ENCODE measurements around the gene NAGPA. TPM values are rescaled to one million over a fixed set of nuclear protein-coding genes. Genes with fewer than 3 reads are reported as not detected.

NAGPA gene
- total and polyA plus RNA-seq, 2 experiments from 2014 or later = 32.2 to 35.7 TPM

GRCh38 chr16:5022521-5022920 lies 11.2 kb downstream of the NAGPA start:
- Histone ChIP-seq H3K4me3 (no peak overlapping the region), H3K4me1 (ENCODE audit: insufficient read depth) (no peaks in the 10 kb centered on the region), H3K9me2 (replicated peaks; ENCODE audit: insufficient read depth) (no peaks in the 10 kb centered on the region), H3K79me2 (no peaks in the 10 kb centered on the region), H2AFZ (no peak overlapping the region), H3K36me3 (replicated peaks; ENCODE audit: insufficient read depth, low read depth) (no peaks in the 10 kb centered on the region), H3K4me2 (no peak overlapping the region), H4K20me1 (ENCODE audit: insufficient read depth, poor library complexity, severe bottlenecking) (no peaks in the 10 kb centered on the region), H3K27me3 (no peaks in the 10 kb centered on the region), H3K9me3 (ENCODE audit: low read depth) (no peaks in the 10 kb centered on the region), H3K27ac (no peak overlapping the region)
- no peak for DNase-seq (ENCODE audit: low spot score)
- WGBS (ENCODE audit: low lambda C conversion rate, missing lambda C conversion rate) = 98% methylated on average over 6 of the region's 6 CpGs
- no peak for TF ChIP-seq EZH2 (IDR thresholded peaks at IDR 0.05; ENCODE audit: borderline replicate concordance)
- no peak for TF ChIP-seq EZH2phosphoT487 (IDR thresholded peaks at IDR 0.05; ENCODE audit: low read depth, severe bottlenecking, unreplicated experiment)
- TF ChIP-seq CTCF (IDR thresholded peaks at IDR 0.05; ENCODE audit: poor library complexity) = no peak

- no peaks in the 10 kb centered on the region for H3K27me3 ChIP-seq
- H3K9me3 ChIP-seq (ENCODE audit: low read depth) = no peaks in the 10 kb centered on the region
- no peaks in the 10 kb centered on the region for H3K9me2 ChIP-seq (replicated peaks; ENCODE audit: insufficient read depth)
- no peak overlapping the region for H3K4me3 ChIP-seq
- no peaks in the 10 kb centered on the region for H3K4me1 ChIP-seq (ENCODE audit: insufficient read depth)
- 84% methylated on average over 11 of the region's 15 CpGs for WGBS (ENCODE audit: low lambda C conversion rate, missing lambda C conversion rate)
- no peak overlapping the region for H3K4me2 ChIP-seq
- H3K27ac ChIP-seq = no peak overlapping the region
- no peaks in the 10 kb centered on the region for H3K36me3 ChIP-seq (replicated peaks; ENCODE audit: insufficient read depth, low read depth)
- H3K79me2 ChIP-seq = no peaks in the 10 kb centered on the region
- H2AFZ ChIP-seq = no peak overlapping the region
- no peaks in the 10 kb centered on the region for H4K20me1 ChIP-seq (ENCODE audit: insufficient read depth, poor library complexity, severe bottlenecking)
- TF ChIP-seq CTCF (IDR thresholded peaks at IDR 0.05; ENCODE audit: poor library complexity) (no peak), EZH2phosphoT487 (IDR thresholded peaks at IDR 0.05; ENCODE audit: low read depth, severe bottlenecking, unreplicated experiment) (no peak), EZH2 (IDR thresholded peaks at IDR 0.05; ENCODE audit: borderline replicate concordance) (no peak)
- DNase-seq (ENCODE audit: low spot score) = no peak
Measured at GRCh38 chr16:5020551-5020950, 13.2 kb downstream of the NAGPA start.

GRCh38 chr16:5019775-5020174 lies 14.0 kb downstream of the NAGPA start:
- no peak overlapping the region for H3K4me3 ChIP-seq
- H2AFZ ChIP-seq = no peak overlapping the region
- no peak overlapping the region for H3K27ac ChIP-seq
- H3K9me2 ChIP-seq (replicated peaks; ENCODE audit: insufficient read depth) = no peaks in the 10 kb centered on the region
- H3K36me3 ChIP-seq (replicated peaks; ENCODE audit: insufficient read depth, low read depth) = no peaks in the 10 kb centered on the region
- no peaks in the 10 kb centered on the region for H3K4me1 ChIP-seq (ENCODE audit: insufficient read depth)
- H3K9me3 ChIP-seq (ENCODE audit: low read depth) = no peaks in the 10 kb centered on the region
- H4K20me1 ChIP-seq (ENCODE audit: insufficient read depth, poor library complexity, severe bottlenecking) = no peaks in the 10 kb centered on the region
- 89% methylated on average over 5 of the region's 6 CpGs for WGBS (ENCODE audit: low lambda C conversion rate, missing lambda C conversion rate)
- no peak for DNase-seq (ENCODE audit: low spot score)
- no peaks in the 10 kb centered on the region for H3K27me3 ChIP-seq
- no peak overlapping the region for H3K4me2 ChIP-seq
- no peaks in the 10 kb centered on the region for H3K79me2 ChIP-seq
- TF ChIP-seq CTCF (IDR thresholded peaks at IDR 0.05; ENCODE audit: poor library complexity) (no peak), EZH2phosphoT487 (IDR thresholded peaks at IDR 0.05; ENCODE audit: low read depth, severe bottlenecking, unreplicated experiment) (no peak), EZH2 (IDR thresholded peaks at IDR 0.05; ENCODE audit: borderline replicate concordance) (no peak)

- no peak for TF ChIP-seq EZH2phosphoT487 (IDR thresholded peaks at IDR 0.05; ENCODE audit: low read depth, severe bottlenecking, unreplicated experiment)
- TF ChIP-seq CTCF (IDR thresholded peaks at IDR 0.05; ENCODE audit: poor library complexity) = no peak
- TF ChIP-seq EZH2 (IDR thresholded peaks at IDR 0.05; ENCODE audit: borderline replicate concordance) = no peak
- H3K27me3 ChIP-seq = no peaks in the 10 kb centered on the region
- no peak for DNase-seq (ENCODE audit: low spot score)
Measured at GRCh38 chr16:5018793-5019192, 14.9 kb downstream of the NAGPA start.

More at GRCh38 chr16:5018793-5019192, 14.9 kb downstream of the NAGPA start:
- H3K4me1 ChIP-seq (ENCODE audit: insufficient read depth) = no peaks in the 10 kb centered on the region
- no peaks in the 10 kb centered on the region for H4K20me1 ChIP-seq (ENCODE audit: insufficient read depth, poor library complexity, severe bottlenecking)
- H3K9me3 ChIP-seq (ENCODE audit: low read depth) = no peaks in the 10 kb centered on the region
- H3K4me2 ChIP-seq = no peak overlapping the region
- no peaks in the 10 kb centered on the region for H3K36me3 ChIP-seq (replicated peaks; ENCODE audit: insufficient read depth, low read depth)
- H2AFZ ChIP-seq = no peak overlapping the region
- H3K27ac ChIP-seq = no peak overlapping the region
- 57% methylated on average over 9 of the region's 9 CpGs for WGBS (ENCODE audit: low lambda C conversion rate, missing lambda C conversion rate)
- H3K79me2 ChIP-seq = no peaks in the 10 kb centered on the region
- H3K4me3 ChIP-seq = no peak overlapping the region
- no peaks in the 10 kb centered on the region for H3K9me2 ChIP-seq (replicated peaks; ENCODE audit: insufficient read depth)
